Loucy (cell line): ENCODE results near the gene TBC1D1.

Experiments
- EZH2phosphoT487 ChIP-seq: fragments of 200-600 bp; IDR thresholded peaks from 2 replicates; pipeline ENCODE4 v1.6.1; 2018; ENCODE audit warnings: antibody characterized with exemption, mild to moderate bottlenecking, moderate library complexity, borderline replicate concordance
- TF ChIP-seq, protein P1 (sequence below): fragments of 200-600 bp; sonication (generic); conservative IDR thresholded peaks from 2 replicates; pipeline ENCODE4 v1.5.1; 2014; ENCODE audit warnings: mild to moderate bottlenecking, antibody characterized with exemption, low read length

DNA sequence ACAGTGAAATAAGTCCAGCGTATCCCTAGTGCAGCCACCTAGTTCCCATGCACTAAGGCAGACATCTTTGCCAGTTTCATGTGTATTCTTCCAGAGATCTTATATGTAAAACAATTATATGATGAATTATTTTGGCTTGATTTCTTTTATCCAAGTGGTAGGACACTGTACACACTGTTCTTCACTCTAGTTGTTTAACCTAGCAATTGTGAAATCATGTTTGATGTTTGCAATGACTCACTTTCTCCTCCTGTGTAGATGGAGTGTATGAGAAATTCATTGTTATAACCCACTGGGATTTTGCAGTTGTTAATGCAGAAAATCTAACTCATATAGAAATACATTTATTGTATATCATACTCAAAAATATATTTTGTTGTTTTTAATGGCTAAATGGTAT lies 17.5 kb upstream of the TBC1D1 start:
- TF ChIP-seq, protein P1, sequence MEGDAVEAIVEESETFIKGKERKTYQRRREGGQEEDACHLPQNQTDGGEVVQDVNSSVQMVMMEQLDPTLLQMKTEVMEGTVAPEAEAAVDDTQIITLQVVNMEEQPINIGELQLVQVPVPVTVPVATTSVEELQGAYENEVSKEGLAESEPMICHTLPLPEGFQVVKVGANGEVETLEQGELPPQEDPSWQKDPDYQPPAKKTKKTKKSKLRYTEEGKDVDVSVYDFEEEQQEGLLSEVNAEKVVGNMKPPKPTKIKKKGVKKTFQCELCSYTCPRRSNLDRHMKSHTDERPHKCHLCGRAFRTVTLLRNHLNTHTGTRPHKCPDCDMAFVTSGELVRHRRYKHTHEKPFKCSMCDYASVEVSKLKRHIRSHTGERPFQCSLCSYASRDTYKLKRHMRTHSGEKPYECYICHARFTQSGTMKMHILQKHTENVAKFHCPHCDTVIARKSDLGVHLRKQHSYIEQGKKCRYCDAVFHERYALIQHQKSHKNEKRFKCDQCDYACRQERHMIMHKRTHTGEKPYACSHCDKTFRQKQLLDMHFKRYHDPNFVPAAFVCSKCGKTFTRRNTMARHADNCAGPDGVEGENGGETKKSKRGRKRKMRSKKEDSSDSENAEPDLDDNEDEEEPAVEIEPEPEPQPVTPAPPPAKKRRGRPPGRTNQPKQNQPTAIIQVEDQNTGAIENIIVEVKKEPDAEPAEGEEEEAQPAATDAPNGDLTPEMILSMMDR, result no peak
- no peak for TF ChIP-seq EZH2phosphoT487
